Neuronal stem cell (in vitro differentiated cells): ENCODE data around the gene GRIP1.

ENCODE experiments used
- DNase-seq: peaks from one replicate; pipeline ENCODE4 v3.0.0-alpha.2; 2013; ENCODE audit warnings: low spot score
- H2AFZ ChIP-seq: one replicate; pipeline ENCODE4 v1.6.1; 2013; ENCODE audit warnings: mild to moderate bottlenecking, low read length, inconsistent platforms
- H2AK5ac ChIP-seq: 2 replicates; pipeline ENCODE4 v1.6.1; 2013; ENCODE audit warnings: low read depth, mild to moderate bottlenecking, inconsistent platforms, low read length, moderate library complexity, mixed read lengths
- H2BK120ac ChIP-seq: 2 replicates; pipeline ENCODE4 v1.6.1; 2013; ENCODE audit warnings: low read depth, mild to moderate bottlenecking, inconsistent platforms, low read length, moderate library complexity, mixed read lengths
- H2BK12ac ChIP-seq: one replicate; pipeline ENCODE4 v1.6.1; 2013; ENCODE audit warnings: low read length, inconsistent platforms
- H2BK15ac ChIP-seq: 2 replicates; pipeline ENCODE4 v1.6.1; 2013; ENCODE audit warnings: mild to moderate bottlenecking, low read length, inconsistent platforms, mixed read lengths
- H2BK5ac ChIP-seq: one replicate; pipeline ENCODE4 v1.6.1; 2013; ENCODE audit warnings: inconsistent platforms, mild to moderate bottlenecking, low read length, moderate library complexity
- H3K14ac ChIP-seq: one replicate; pipeline ENCODE4 v1.6.1; 2013; ENCODE audit warnings: low read length, inconsistent platforms
- H3K18ac ChIP-seq: 2 replicates; pipeline ENCODE4 v1.6.1; 2013; ENCODE audit warnings: low read length, inconsistent platforms
- H3K23ac ChIP-seq: 2 replicates; pipeline ENCODE4 v1.6.1; 2013; ENCODE audit warnings: low read depth, mild to moderate bottlenecking, mixed read lengths, low read length, inconsistent platforms; ENCODE audit not compliant: poor library complexity
- H3K27ac ChIP-seq: replicated peaks from 3 replicates; pipeline ENCODE4 v1.5.1; 2013; ENCODE audit warnings: low read length, inconsistent platforms
- H3K27me3 ChIP-seq, 3 experiments: 2 replicates each; pipeline ENCODE4 v1.6.1; 2013; ENCODE audit warnings: low read length in 3 of 3, mild to moderate bottlenecking in 2 of 3, inconsistent platforms in 1 of 3, low read depth in 1 of 3, mixed read lengths in 1 of 3, moderate library complexity in 1 of 3; ENCODE audit not compliant: control insufficient read depth in 3 of 3, insufficient read depth in 3 of 3
- H3K36me3 ChIP-seq, 2 donors: replicated peaks in 1 of 2; 2 replicates each; pipeline ENCODE4 v1.6.1; 2013; ENCODE audit warnings: low read length in 2 of 2; ENCODE audit not compliant: control insufficient read depth in 2 of 2, insufficient read depth in 2 of 2
- H3K4ac ChIP-seq: 2 replicates; pipeline ENCODE4 v1.6.1; 2013; ENCODE audit warnings: inconsistent platforms, mild to moderate bottlenecking, low read length, moderate library complexity
- H3K4me1 ChIP-seq, 2 donors: 1 replicate in 1 of 2; 2 replicates in 1 of 2; pipeline ENCODE4 v1.6.1; 2013; ENCODE audit warnings: low read length in 2 of 2, low read depth in 1 of 2; ENCODE audit not compliant: control insufficient read depth in 2 of 2, insufficient read depth in 1 of 2
- H3K4me2 ChIP-seq: one replicate; pipeline ENCODE4 v1.6.1; 2013; ENCODE audit warnings: mild to moderate bottlenecking, low read length, inconsistent platforms; ENCODE audit not compliant: insufficient read depth, poor library complexity, severe bottlenecking
- H3K4me3 ChIP-seq, 2 donors: 2 replicates each; pipeline ENCODE4 v1.5.1; 2013; ENCODE audit warnings: low read length in 2 of 2, mild to moderate bottlenecking in 2 of 2, inconsistent platforms in 1 of 2, moderate library complexity in 1 of 2
- H3K79me1 ChIP-seq: one replicate; pipeline ENCODE4 v1.6.1; 2013; ENCODE audit warnings: low read depth, mild to moderate bottlenecking, inconsistent platforms, low read length, moderate library complexity
- H3K9ac ChIP-seq: one replicate; pipeline ENCODE4 v1.6.1; 2013; ENCODE audit warnings: mild to moderate bottlenecking, low read depth, low read length, inconsistent platforms; ENCODE audit not compliant: poor library complexity
- H3K9me3 ChIP-seq, 2 donors: replicated peaks in 1 of 2; 2 replicates each; pipeline versions ENCODE3 to v1.6.1; 2013; ENCODE audit warnings: low read length in 2 of 2, mild to moderate bottlenecking in 2 of 2, inconsistent platforms in 1 of 2, low read depth in 1 of 2, mixed read lengths in 1 of 2, moderate library complexity in 1 of 2; ENCODE audit not compliant: control insufficient read depth in 2 of 2, insufficient read depth in 1 of 2
- H4K8ac ChIP-seq: one replicate; pipeline ENCODE4 v1.6.1; 2013; ENCODE audit warnings: low read depth, mild to moderate bottlenecking, inconsistent platforms, low read length, moderate library complexity
- H4K91ac ChIP-seq: one replicate; pipeline ENCODE4 v1.6.1; 2013; ENCODE audit warnings: low read length, low read depth, mild to moderate bottlenecking, inconsistent platforms; ENCODE audit not compliant: poor library complexity
- WGBS, 2 donors: extraction: QIAGEN DNeasy Blood & Tissue Kit; methylation state at CpG; one replicate each; pipeline ENCODE4 v1.1.7; 2013; ENCODE audit warnings: missing lambda C conversion rate in 2 of 2, mixed read lengths in 1 of 2; ENCODE audit not compliant: insufficient read length in 2 of 2, insufficient replicate concordance in 1 of 2; ENCODE audit errors: extremely low coverage in 2 of 2; 5-methylcytosine and 5-hydroxymethylcytosine counted together

GRIP1 gene

GRCh38 chr12:66379616-66380015 is 299.3 kb downstream of the GRIP1 start:
- DNase-seq, result no peak
- Histone ChIP-seq H3K14ac (no peak overlapping the region), H2BK12ac (no peak overlapping the region), H2AFZ (no peak overlapping the region), H2BK120ac (no peak overlapping the region), H3K4me3 (no peak overlapping the region), H3K4me1 (no peaks in the 10 kb centered on the region), H3K4me2 (no peak overlapping the region), H3K18ac (no peak overlapping the region), H3K9ac (no peak overlapping the region), H3K9me3 (no peaks in the 10 kb centered on the region), H3K79me1 (no peaks in the 10 kb centered on the region), H3K27me3 (no peaks in the 10 kb centered on the region), H3K23ac (no peak overlapping the region), H3K27ac (no peak overlapping the region), H2AK5ac (no peak overlapping the region), H3K36me3 (no peaks in the 10 kb centered on the region), H4K91ac (no peak overlapping the region), H2BK15ac (no peak overlapping the region), H2BK5ac (no peak overlapping the region), H3K4ac (no peak overlapping the region), H4K8ac (no peak overlapping the region)
- no CpG with 5 or more reads among the region's 6 CpGs for WGBS, 2 donors

GRCh38 chr12:66375560-66375959 is 303.3 kb downstream of the GRIP1 start:
- DNase-seq, result no peak
- Histone ChIP-seq H3K9ac (no peak overlapping the region), H2BK120ac (no peak overlapping the region), H2BK15ac (no peak overlapping the region), H3K18ac (no peak overlapping the region), H3K27ac (no peak overlapping the region), H3K9me3 (no peaks in the 10 kb centered on the region), H3K36me3 (peaks cover 0 to 2% of the 10 kb centered on the region in 2 donors), H2AK5ac (no peak overlapping the region), H3K4me3 (no peak overlapping the region), H3K79me1 (no peaks in the 10 kb centered on the region), H2BK12ac (no peak overlapping the region), H3K14ac (no peak overlapping the region), H2AFZ (no peak overlapping the region), H2BK5ac (no peak overlapping the region), H3K27me3 (no peaks in the 10 kb centered on the region), H3K4ac (no peak overlapping the region), H3K23ac (no peak overlapping the region), H4K91ac (no peak overlapping the region), H3K4me1 (no peaks in the 10 kb centered on the region), H4K8ac (no peak overlapping the region), H3K4me2 (no peak overlapping the region)
- no CpG with 5 or more reads among the region's 1 CpG for WGBS, 2 donors

DNA sequence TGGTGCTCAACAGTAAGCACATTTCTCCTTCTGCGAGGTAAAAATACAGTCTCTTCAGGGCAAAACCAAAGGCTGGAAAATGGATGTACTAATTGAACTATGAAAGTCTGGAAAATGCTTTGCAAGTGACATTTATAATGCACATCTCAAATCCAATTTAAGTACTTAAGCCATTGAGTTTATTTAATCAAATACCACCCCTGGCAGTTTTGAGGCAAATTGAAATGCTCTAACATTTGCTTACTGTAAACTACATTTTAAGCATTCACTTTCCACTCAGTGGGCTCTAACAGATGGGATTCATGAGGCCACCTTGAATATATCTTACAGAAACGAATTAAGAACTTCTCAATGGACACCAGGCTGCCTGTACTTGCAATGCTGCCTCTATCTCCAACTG is 306.9 kb downstream of the GRIP1 start:
- Histone ChIP-seq H3K27ac (no peak overlapping the region), H2BK12ac (no peak overlapping the region), H3K9ac (no peak overlapping the region), H3K36me3 (peaks cover 0 to 2% of the 10 kb centered on the region in 2 donors), H2BK120ac (no peak overlapping the region), H3K27me3 (no peaks in the 10 kb centered on the region), H2BK5ac (no peak overlapping the region), H3K4ac (no peak overlapping the region), H3K18ac (no peak overlapping the region), H2AFZ (no peak overlapping the region), H4K8ac (no peak overlapping the region), H3K4me3 (no peak overlapping the region), H2AK5ac (no peak overlapping the region), H2BK15ac (no peak overlapping the region), H3K14ac (no peak overlapping the region), H3K4me1 (no peaks in the 10 kb centered on the region), H3K23ac (no peak overlapping the region), H3K9me3 (no peaks in the 10 kb centered on the region), H3K79me1 (no peaks in the 10 kb centered on the region), H4K91ac (no peak overlapping the region), H3K4me2 (no peak overlapping the region)
- no CpG with 5 or more reads among the region's 2 CpGs for WGBS, 2 donors
- no peak for DNase-seq

DNA sequence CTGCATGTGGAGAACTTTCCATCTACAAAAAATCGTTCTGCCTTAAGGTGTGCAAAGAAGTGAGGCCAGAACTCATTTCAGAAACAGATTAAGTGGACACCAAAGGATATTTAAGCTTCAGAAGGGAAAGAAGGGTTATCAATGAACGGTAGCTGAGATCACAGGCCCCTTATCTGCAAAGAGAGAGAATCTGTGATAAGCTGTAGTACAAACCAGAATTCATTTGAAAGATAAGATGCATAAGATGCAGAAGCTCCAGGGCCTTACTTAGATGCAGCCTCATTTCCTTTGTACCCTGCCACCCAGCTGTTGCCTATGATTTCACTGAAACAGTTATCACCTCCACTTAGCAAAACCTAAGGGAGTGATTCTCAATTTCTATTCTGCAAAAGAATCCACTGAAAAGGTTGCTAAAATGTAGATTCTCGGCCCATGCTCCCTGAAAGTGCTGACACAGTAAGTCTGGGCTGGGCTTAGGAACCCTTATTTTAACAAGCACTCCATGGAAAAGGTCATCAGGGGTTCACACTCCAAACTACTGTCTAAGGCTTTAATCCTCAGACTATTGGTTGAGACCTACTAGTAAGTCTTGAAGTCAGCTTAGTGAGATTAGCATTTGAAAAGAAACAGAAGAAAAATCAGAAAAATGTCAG is 311.7 kb downstream of the GRIP1 start:
- H3K79me1 ChIP-seq, result no peaks in the 10 kb centered on the region
- no peak overlapping the region for H2BK120ac ChIP-seq
- H3K4ac ChIP-seq, result no peak overlapping the region
- H2BK12ac ChIP-seq, result no peak overlapping the region
- no peak overlapping the region for H3K14ac ChIP-seq
- H2BK15ac ChIP-seq, result no peak overlapping the region
- H3K27me3 ChIP-seq, result no peaks in the 10 kb centered on the region
- no peak overlapping the region for H3K9ac ChIP-seq
- H3K4me1 ChIP-seq, result no peaks in the 10 kb centered on the region
- H3K18ac ChIP-seq, result no peak overlapping the region
- DNase-seq, result no peak
- no peak overlapping the region for H4K91ac ChIP-seq
- H3K4me3 ChIP-seq, result no peak overlapping the region
- no peak overlapping the region for H2AFZ ChIP-seq
- no peak overlapping the region for H2BK5ac ChIP-seq
- WGBS, 2 donors, result no CpG with 5 or more reads among the region's 3 CpGs
- no peak overlapping the region for H3K27ac ChIP-seq
- peaks cover 0 to 4% of the 10 kb centered on the region in 2 donors for H3K36me3 ChIP-seq
- H3K23ac ChIP-seq, result no peak overlapping the region
- no peak overlapping the region for H2AK5ac ChIP-seq
- no peak overlapping the region for H4K8ac ChIP-seq
- no peaks in the 10 kb centered on the region for H3K9me3 ChIP-seq
- H3K4me2 ChIP-seq, result no peak overlapping the region
